ENCODE results near the gene MRPL50.

DNA sequence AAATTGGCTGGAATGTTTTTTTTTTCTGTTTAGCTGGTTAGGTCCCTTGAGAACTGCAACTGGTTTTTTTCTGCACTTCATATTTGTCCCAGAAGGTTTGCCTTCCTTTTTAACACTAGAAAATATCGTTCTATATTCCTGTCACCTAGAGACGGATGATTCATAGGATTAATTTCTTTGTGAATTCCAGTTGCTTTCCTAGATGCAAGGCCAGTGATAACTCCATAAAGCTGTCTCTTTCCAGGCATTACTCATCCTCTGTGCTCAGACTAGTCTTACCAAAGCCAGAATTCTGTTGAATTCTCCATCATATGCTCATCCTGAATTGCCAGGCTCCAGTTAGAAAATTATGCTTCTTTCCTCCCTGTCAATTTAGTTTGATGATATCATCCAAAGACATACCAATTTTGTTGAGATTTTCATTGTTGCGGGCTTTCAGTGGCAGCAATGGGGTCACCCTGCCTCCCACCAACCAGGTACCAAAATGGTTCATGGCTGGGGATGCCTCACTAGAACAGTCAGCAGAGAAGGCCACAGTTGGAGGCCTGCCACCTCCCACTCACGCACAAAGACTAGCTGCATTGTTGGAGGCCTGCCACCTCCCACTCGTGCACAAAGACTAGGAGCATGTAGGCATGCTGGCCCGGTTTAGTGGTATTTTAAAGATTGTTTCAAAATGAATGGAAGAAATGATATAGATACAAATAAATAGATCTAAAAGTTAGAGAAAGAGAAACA is 22.1 kb downstream of the MRPL50 start:
- TF ChIP-seq JUN (IDR thresholded peaks at IDR 0.05) (0 out of 5 replicates have a peak, but pooled peaks of 1 of the 2 experiments have one; percentile 36), CTCF (IDR thresholded peaks at IDR 0.05) (no peak), JUNB (IDR thresholded peaks at IDR 0.05) (peak; percentile 67), ESRRA (IDR thresholded peaks at IDR 0.05; ENCODE audit: borderline replicate concordance, low read length) (no peak)
- TF ChIP-seq, protein P1, sequence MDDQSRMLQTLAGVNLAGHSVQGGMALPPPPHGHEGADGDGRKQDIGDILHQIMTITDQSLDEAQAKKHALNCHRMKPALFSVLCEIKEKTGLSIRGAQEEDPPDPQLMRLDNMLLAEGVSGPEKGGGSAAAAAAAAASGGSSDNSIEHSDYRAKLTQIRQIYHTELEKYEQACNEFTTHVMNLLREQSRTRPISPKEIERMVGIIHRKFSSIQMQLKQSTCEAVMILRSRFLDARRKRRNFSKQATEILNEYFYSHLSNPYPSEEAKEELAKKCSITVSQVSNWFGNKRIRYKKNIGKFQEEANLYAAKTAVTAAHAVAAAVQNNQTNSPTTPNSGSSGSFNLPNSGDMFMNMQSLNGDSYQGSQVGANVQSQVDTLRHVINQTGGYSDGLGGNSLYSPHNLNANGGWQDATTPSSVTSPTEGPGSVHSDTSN (IDR thresholded peaks at IDR 0.05): no peak

All from A549 (cell line).